AG10803 (cell line): Measurements from ENCODE around the gene EVX2.

Experiments
- DNase-seq: peaks from one replicate; pipeline ENCODE4 v3.0.0; 2010; ENCODE audit warnings: low read depth
- H3K4me3 ChIP-seq: 2 replicates; pipeline ENCODE4 v1.5.1; 2011; ENCODE audit warnings: mild to moderate bottlenecking, low read length, control low read depth
- TF ChIP-seq, protein P1 (sequence below): conservative IDR thresholded peaks from 2 replicates; pipeline ENCODE4 v1.5.1; 2011; ENCODE audit warnings: mild to moderate bottlenecking, low read length, control low read depth, inconsistent platforms

Gene EVX2

DNA sequence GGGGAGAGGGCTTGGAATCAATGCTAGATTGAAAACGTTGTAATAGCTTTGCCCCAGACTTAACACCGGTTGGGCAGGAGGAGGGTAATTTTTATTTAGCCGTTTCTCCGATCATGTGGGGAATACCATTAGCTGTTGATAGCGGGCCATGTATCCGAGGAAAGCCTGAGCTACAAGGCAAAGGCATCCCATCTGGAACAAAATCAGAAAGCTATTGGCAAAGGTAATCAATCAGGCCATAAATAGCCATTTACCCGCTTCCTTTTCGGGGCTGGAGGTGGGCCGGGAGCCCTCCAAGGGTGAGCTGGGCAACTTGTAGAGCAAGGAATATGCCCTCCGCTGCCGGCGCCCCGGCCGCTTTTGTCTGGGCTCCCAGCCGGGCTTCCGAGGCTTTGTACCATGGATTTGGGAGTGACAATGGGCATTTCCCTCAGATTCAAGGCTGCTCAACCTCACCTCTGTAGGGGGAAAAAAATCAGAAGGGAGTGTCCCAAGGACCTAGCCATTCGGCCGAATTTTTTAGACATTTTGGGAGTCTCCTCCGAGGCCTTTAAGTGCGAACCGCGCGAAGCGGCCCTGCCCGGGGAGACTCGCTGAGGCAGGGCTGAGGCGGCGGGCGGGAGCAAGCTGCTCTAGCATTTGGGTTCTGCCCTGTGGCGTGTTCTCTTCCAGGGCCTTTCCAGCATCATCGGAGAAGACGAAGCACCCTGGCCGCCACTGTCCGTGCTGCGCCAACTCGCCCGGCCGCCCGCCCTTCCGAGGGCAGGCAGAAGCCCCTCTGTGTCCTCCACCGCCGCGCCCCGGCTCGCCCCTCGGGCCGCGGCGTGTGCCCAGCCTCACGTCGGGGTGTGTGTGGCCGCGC is 37.7 kb upstream of the EVX2 start:
- no peak overlapping the region for H3K4me3 ChIP-seq
- TF ChIP-seq, protein P1, sequence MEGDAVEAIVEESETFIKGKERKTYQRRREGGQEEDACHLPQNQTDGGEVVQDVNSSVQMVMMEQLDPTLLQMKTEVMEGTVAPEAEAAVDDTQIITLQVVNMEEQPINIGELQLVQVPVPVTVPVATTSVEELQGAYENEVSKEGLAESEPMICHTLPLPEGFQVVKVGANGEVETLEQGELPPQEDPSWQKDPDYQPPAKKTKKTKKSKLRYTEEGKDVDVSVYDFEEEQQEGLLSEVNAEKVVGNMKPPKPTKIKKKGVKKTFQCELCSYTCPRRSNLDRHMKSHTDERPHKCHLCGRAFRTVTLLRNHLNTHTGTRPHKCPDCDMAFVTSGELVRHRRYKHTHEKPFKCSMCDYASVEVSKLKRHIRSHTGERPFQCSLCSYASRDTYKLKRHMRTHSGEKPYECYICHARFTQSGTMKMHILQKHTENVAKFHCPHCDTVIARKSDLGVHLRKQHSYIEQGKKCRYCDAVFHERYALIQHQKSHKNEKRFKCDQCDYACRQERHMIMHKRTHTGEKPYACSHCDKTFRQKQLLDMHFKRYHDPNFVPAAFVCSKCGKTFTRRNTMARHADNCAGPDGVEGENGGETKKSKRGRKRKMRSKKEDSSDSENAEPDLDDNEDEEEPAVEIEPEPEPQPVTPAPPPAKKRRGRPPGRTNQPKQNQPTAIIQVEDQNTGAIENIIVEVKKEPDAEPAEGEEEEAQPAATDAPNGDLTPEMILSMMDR: no peak
- DNase-seq: no peak

DNA sequence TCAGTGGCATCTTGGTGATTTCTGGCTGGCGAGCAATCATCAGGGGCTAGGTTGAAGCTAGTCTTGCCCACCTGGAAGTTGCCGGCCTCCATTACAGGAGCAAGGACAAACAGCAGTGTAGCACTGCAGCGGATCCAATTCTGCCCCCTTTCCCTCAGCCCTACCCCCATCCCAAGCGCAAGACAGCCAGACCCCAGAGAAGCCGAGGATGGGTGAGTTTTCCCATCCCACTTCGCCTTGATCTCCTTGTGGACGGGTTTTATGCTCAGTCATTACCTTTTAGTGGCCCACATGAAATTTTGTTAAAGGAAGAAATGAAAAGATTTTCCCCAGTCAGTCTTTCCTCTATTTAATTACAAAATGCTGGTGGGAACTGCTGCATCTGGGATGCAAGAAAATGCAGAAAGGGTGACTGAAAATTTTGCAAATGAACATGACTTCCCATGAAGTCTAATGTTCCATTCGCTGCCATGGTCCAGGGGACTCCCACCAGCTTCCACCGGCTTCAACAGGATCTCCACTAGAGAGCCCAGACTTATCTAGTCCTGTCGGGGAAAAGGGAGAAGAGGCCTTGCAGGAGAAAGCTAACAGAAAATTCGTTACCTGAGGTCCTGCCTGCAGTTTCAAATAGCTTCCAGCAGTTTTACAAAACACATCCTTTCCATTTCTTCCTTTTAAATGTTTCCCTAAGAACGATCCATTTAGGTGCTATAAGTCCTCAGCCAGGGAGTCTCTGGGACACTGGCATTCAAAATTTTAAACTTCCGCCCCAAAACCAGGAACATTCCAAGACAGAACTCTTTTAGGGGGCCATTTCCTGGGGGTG is 36.8 kb upstream of the EVX2 start:
- H3K4me3 ChIP-seq: no peak overlapping the region
- no peak for DNase-seq
- TF ChIP-seq, protein P1: peak; percentile 7; the same call in 1 of the 2 replicates

DNA sequence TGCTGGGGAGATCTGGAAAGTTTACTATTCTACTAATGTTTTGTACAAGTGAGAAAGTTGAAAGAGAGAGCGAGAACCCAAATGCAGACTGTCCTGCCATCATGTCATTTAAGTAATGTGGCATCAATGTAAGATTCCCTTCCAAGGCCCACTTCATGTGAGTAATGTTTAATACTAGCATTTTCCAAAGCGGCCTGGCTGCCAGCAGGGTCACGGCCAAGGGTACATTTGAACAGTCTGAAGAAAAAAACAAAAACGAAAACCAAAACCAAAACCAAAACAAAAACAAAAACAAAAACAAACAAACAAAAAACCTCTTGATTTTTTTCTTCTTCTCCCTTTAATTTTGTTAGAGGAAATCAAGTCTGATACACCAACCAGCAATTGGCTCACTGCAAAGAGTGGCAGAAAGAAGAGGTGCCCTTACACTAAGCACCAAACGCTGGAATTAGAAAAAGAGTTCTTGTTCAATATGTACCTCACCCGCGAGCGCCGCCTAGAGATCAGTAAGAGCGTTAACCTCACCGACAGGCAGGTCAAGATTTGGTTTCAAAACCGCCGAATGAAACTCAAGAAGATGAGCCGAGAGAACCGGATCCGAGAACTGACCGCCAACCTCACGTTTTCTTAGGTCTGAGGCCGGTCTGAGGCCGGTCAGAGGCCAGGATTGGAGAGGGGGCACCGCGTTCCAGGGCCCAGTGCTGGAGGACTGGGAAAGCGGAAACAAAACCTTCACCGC is 35.0 kb upstream of the EVX2 start:
- TF ChIP-seq, protein P1: peak; percentile 45
- H3K4me3 ChIP-seq: no peak overlapping the region
- DNase-seq: peak; percentile 18

DNA sequence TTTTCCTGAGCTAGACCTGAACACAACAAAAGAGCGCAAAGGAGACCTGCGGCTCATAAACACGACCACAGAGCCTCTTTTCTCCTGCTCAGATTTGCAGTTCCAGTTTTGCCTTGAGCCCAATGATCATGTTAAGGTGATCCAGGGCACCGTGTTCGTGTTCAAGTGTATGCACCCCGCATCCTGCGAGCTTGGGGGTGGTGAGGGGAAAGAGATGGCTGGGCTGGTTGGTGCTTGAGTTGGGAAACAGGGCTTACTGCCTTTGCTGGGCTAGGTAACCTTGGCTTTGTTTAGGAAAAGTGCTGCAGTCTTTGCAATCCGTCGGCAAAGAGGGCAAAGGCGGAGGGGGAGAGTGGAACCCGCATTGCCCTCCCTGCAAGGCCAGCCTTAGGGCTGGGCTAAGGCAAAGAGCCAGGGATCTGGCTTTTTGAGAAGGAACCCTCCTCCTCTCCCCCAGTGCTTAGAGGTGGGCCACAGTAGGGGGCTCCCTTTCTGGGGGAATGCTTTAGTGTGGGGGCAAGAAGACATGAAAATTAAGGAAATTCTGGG is 34.1 kb upstream of the EVX2 start:
- TF ChIP-seq, protein P1: no peak

DNA sequence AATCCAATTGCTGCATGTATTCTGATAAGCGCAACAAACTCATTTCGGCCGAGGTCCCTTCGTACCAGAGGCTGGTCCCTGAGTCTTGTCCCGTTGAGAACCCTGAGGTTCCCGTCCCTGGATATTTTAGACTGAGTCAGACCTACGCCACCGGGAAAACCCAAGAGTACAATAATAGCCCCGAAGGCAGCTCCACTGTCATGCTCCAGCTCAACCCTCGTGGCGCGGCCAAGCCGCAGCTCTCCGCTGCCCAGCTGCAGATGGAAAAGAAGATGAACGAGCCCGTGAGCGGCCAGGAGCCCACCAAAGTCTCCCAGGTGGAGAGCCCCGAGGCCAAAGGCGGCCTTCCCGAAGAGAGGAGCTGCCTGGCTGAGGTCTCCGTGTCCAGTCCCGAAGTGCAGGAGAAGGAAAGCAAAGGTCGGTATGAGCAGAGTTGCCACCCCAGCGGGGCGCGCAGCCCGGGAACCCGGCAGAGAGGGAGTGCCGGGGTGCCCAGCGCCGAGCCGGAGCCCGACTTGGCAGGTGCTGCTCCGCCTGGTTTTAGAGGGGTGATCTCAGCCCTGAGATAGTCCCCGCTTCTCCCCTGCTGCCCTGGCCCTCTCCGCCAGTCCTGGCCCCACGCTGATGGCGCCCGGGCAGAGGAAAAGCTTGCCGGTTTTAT is 33.5 kb upstream of the EVX2 start:
- peak overlapping the region; percentile 30 for H3K4me3 ChIP-seq
- TF ChIP-seq, protein P1: no peak
- no peak for DNase-seq

More for the DNA sequence above, 34.1 kb upstream of the EVX2 start:
- no peak for DNase-seq
- peak overlapping the region; percentile 30 for H3K4me3 ChIP-seq
